GM23338 (cell line): ENCODE data around the gene RAP2A. TPM values are rescaled to one million over a fixed set of nuclear protein-coding genes. Genes with fewer than 3 reads are reported as not detected.

Experiments used
- ATAC-seq: fragments of 200-7000 bp; cut with Tn5 transposase; 3 replicates; pipeline ENCODE4 v1.9.1; 2020
- DNase-seq: peaks from one replicate; pipeline ENCODE4 v3.0.0-alpha.2; 2015; ENCODE audit warnings: low spot score
- H2AFZ ChIP-seq: fragments of 200-600 bp; sonication (generic); 2 replicates; pipeline ENCODE4 v1.8.0; 2016; ENCODE audit warnings: antibody characterized with exemption, mild to moderate bottlenecking, moderate library complexity
- H3F3A ChIP-seq: fragments of 200-600 bp; sonication (generic); replicated peaks from 2 replicates; pipeline ENCODE4 v1.8.0; 2017; ENCODE audit warnings: antibody characterized with exemption, mixed run types, low read depth
- H3K27ac ChIP-seq: fragments of 200-600 bp; sonication (generic); 2 replicates; pipeline ENCODE4 v1.6.1; 2016; ENCODE audit warnings: low read depth
- H3K27me3 ChIP-seq: fragments of 200-600 bp; sonication (generic); 2 replicates; pipeline ENCODE4 v1.8.0; 2016; ENCODE audit warnings: mild to moderate bottlenecking, mixed run types, moderate library complexity; ENCODE audit not compliant: insufficient read depth
- H3K36me3 ChIP-seq: fragments of 200-600 bp; sonication (generic); 2 replicates; pipeline ENCODE4 v1.8.0; 2016; ENCODE audit warnings: mild to moderate bottlenecking; ENCODE audit not compliant: insufficient read depth
- H3K4me1 ChIP-seq: fragments of 200-600 bp; sonication (generic); 2 replicates; pipeline ENCODE4 v1.8.0; 2016; ENCODE audit warnings: mild to moderate bottlenecking, moderate library complexity; ENCODE audit not compliant: insufficient read depth
- H3K4me2 ChIP-seq: fragments of 200-600 bp; sonication (generic); 2 replicates; pipeline ENCODE4 v1.7.1; 2017; ENCODE audit warnings: mixed run types
- H3K4me3 ChIP-seq: fragments of 200-600 bp; sonication (generic); 2 replicates; pipeline ENCODE4 v1.6.1; 2016; ENCODE audit warnings: mixed run types
- H3K79me2 ChIP-seq: fragments of 200-600 bp; sonication (generic); replicated peaks from 2 replicates; pipeline ENCODE4 v1.8.0; 2017; ENCODE audit warnings: mild to moderate bottlenecking; ENCODE audit not compliant: insufficient read depth
- H3K9me2 ChIP-seq: fragments of 200-600 bp; sonication (generic); 2 replicates; pipeline ENCODE4 v1.8.0; 2017; ENCODE audit not compliant: insufficient read depth
- H4K20me1 ChIP-seq: fragments of 200-600 bp; sonication (generic); replicated peaks from 2 replicates; pipeline ENCODE4 v1.8.0; 2017; ENCODE audit warnings: mild to moderate bottlenecking; ENCODE audit not compliant: insufficient read depth
- H3K27ac Mint-ChIP-seq: 2 replicates; pipeline ENCODE4 v1.8.0; 2020; ENCODE audit warnings: inconsistent platforms, mild to moderate bottlenecking, moderate library complexity, mixed read lengths
- H3K27me3 Mint-ChIP-seq: 3 replicates; pipeline ENCODE4 v1.8.0; 2022; ENCODE audit warnings: low read depth, mild to moderate bottlenecking, moderate library complexity, mixed read lengths, inconsistent platforms; ENCODE audit not compliant: insufficient read depth, poor library complexity
- H3K36me3 Mint-ChIP-seq: 3 replicates; pipeline ENCODE4 v1.8.0; 2021; ENCODE audit warnings: low read depth, mild to moderate bottlenecking, inconsistent platforms, moderate library complexity, mixed read lengths
- H3K4me1 Mint-ChIP-seq: 3 replicates; pipeline ENCODE4 v1.8.0; 2020; ENCODE audit warnings: mild to moderate bottlenecking, inconsistent platforms, mixed read lengths
- H3K4me3 Mint-ChIP-seq: 3 replicates; pipeline ENCODE4 v1.8.0; 2021; ENCODE audit warnings: moderate library complexity, mild to moderate bottlenecking, inconsistent platforms, mixed read lengths
- H3K9me3 Mint-ChIP-seq: 3 replicates; pipeline ENCODE4 v1.8.0; 2020; ENCODE audit warnings: moderate library complexity, mild to moderate bottlenecking, inconsistent platforms, mixed read lengths
- CREB1 ChIP-seq: fragments of 250-450 bp; sonication (Bioruptor Pico); IDR thresholded peaks from 2 replicates; pipeline ENCODE4 v1.5.0; 2020; ENCODE audit warnings: low read depth, mild to moderate bottlenecking, moderate library complexity
- EZH2 ChIP-seq: fragments of 200-600 bp; sonication (generic); IDR thresholded peaks from one replicate; pipeline ENCODE4 v1.8.0; 2017; ENCODE audit warnings: antibody characterized with exemption, mild to moderate bottlenecking, low read depth; ENCODE audit not compliant: unreplicated experiment
- EZH2phosphoT487 ChIP-seq: fragments of 200-600 bp; sonication (generic); IDR thresholded peaks from one replicate; pipeline ENCODE4 v1.8.1; 2018; ENCODE audit warnings: antibody characterized with exemption; ENCODE audit not compliant: unreplicated experiment
- JUNB ChIP-seq: IDR thresholded peaks from one replicate; pipeline ENCODE4 v1.6.1; 2016; ENCODE audit warnings: antibody characterized with exemption; ENCODE audit not compliant: unreplicated experiment
- NANOG ChIP-seq: IDR thresholded peaks from 2 replicates; pipeline ENCODE4 v1.6.1; 2016; ENCODE audit warnings: antibody characterized with exemption, borderline replicate concordance
- POLR2AphosphoS5 ChIP-seq: IDR thresholded peaks from 2 replicates; pipeline ENCODE4 v1.6.1; 2016; ENCODE audit warnings: antibody characterized with exemption, low read depth
- STAT1 ChIP-seq: IDR thresholded peaks from one replicate; pipeline ENCODE4 v1.6.1; 2016; ENCODE audit warnings: antibody characterized with exemption; ENCODE audit not compliant: unreplicated experiment
- ZNF114 ChIP-seq: fragments of 250-450 bp; sonication (Bioruptor Pico); IDR thresholded peaks from 2 replicates; pipeline ENCODE4 v1.5.0; 2020; ENCODE audit warnings: mild to moderate bottlenecking, moderate library complexity
- ZNF331 ChIP-seq: fragments of 250-450 bp; sonication (Bioruptor Pico); IDR thresholded peaks from 2 replicates; pipeline ENCODE4 v1.5.0; 2020; ENCODE audit warnings: low read depth, mild to moderate bottlenecking, moderate library complexity
- polyA plus RNA-seq: library from polyadenylated mRNA; unstranded; fragments of >200 nt; fragmentation: Nextera tagmentation; extraction: Ambion mirVana; gene quantifications from 2 replicates; pipeline ENCODE4 v1.2.1, GENCODE V29; 2016
- total RNA-seq: library from RNA; depleted of rRNA; stranded (reverse); fragments of >200 nt; shearing (Covaris generic); gene quantifications from 2 replicates; pipeline ENCODE4 v1.2.3, GENCODE V29; 2014
- TF ChIP-seq, protein P1 (sequence below): IDR thresholded peaks from 2 replicates; pipeline ENCODE4 v1.6.1; 2016; ENCODE audit warnings: antibody characterized with exemption
- TF ChIP-seq, protein P2 (sequence below): fragments of 250-450 bp; sonication (Bioruptor Pico); IDR thresholded peaks from 2 replicates; pipeline ENCODE4 v1.5.0; 2020; ENCODE audit warnings: mild to moderate bottlenecking, moderate library complexity
- TF ChIP-seq, protein P3 (sequence below), 2 experiments: fragments of 200-600 bp in 1 of 2; sonication (generic) in 1 of 2; conservative IDR thresholded peaks; 2 replicates each; pipeline versions ENCODE4 v1.5.1 to v1.6.1; 2016 to 2017; ENCODE audit warnings: antibody characterized with exemption in 2 of 2, low read depth in 2 of 2, mild to moderate bottlenecking in 2 of 2, moderate library complexity in 1 of 2
- TF ChIP-seq, protein P4 (sequence below): IDR thresholded peaks from one replicate; pipeline ENCODE4 v1.6.1; 2018; ENCODE audit warnings: antibody characterized with exemption; ENCODE audit not compliant: unreplicated experiment

Gene RAP2A
- total and polyA plus RNA-seq, 2 experiments from 2014 or later, result 10.4 to 35.3 TPM

DNA sequence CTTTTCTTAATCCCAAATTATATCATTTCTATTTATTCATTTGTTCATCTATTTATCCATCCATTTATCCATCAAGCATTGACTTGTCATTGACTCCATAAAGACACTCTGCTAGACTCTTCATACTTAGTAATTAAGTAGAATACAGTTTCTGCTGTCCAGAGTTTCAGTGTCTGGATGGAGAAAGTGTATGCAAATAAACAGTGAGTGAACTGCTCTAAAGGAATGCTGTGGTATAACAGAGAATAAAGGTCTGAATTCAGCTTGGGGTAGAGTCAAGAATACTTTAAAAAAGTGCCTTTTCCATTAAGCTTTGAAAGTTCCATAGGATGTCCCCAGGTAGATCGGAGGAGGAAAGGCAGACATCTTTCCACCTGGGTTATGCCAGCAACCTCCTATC is 51.4 kb downstream of the RAP2A start:
- no peak overlapping the region for H2AFZ ChIP-seq
- TF ChIP-seq JUNB, result no peak
- no peak for TF ChIP-seq POLR2AphosphoS5
- TF ChIP-seq ZNF114 (CRISPR knock-in tag), result no peak
- no peak for TF ChIP-seq EZH2
- TF ChIP-seq STAT1, result no peak
- no peak for TF ChIP-seq EZH2phosphoT487
- TF ChIP-seq ZNF331, result no peak
- no peak for TF ChIP-seq NANOG
- TF ChIP-seq, protein P1, sequence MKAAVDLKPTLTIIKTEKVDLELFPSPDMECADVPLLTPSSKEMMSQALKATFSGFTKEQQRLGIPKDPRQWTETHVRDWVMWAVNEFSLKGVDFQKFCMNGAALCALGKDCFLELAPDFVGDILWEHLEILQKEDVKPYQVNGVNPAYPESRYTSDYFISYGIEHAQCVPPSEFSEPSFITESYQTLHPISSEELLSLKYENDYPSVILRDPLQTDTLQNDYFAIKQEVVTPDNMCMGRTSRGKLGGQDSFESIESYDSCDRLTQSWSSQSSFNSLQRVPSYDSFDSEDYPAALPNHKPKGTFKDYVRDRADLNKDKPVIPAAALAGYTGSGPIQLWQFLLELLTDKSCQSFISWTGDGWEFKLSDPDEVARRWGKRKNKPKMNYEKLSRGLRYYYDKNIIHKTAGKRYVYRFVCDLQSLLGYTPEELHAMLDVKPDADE, result no peak
- TF ChIP-seq CREB1 (CRISPR knock-in tag), result no peak
- TF ChIP-seq, protein P2, sequence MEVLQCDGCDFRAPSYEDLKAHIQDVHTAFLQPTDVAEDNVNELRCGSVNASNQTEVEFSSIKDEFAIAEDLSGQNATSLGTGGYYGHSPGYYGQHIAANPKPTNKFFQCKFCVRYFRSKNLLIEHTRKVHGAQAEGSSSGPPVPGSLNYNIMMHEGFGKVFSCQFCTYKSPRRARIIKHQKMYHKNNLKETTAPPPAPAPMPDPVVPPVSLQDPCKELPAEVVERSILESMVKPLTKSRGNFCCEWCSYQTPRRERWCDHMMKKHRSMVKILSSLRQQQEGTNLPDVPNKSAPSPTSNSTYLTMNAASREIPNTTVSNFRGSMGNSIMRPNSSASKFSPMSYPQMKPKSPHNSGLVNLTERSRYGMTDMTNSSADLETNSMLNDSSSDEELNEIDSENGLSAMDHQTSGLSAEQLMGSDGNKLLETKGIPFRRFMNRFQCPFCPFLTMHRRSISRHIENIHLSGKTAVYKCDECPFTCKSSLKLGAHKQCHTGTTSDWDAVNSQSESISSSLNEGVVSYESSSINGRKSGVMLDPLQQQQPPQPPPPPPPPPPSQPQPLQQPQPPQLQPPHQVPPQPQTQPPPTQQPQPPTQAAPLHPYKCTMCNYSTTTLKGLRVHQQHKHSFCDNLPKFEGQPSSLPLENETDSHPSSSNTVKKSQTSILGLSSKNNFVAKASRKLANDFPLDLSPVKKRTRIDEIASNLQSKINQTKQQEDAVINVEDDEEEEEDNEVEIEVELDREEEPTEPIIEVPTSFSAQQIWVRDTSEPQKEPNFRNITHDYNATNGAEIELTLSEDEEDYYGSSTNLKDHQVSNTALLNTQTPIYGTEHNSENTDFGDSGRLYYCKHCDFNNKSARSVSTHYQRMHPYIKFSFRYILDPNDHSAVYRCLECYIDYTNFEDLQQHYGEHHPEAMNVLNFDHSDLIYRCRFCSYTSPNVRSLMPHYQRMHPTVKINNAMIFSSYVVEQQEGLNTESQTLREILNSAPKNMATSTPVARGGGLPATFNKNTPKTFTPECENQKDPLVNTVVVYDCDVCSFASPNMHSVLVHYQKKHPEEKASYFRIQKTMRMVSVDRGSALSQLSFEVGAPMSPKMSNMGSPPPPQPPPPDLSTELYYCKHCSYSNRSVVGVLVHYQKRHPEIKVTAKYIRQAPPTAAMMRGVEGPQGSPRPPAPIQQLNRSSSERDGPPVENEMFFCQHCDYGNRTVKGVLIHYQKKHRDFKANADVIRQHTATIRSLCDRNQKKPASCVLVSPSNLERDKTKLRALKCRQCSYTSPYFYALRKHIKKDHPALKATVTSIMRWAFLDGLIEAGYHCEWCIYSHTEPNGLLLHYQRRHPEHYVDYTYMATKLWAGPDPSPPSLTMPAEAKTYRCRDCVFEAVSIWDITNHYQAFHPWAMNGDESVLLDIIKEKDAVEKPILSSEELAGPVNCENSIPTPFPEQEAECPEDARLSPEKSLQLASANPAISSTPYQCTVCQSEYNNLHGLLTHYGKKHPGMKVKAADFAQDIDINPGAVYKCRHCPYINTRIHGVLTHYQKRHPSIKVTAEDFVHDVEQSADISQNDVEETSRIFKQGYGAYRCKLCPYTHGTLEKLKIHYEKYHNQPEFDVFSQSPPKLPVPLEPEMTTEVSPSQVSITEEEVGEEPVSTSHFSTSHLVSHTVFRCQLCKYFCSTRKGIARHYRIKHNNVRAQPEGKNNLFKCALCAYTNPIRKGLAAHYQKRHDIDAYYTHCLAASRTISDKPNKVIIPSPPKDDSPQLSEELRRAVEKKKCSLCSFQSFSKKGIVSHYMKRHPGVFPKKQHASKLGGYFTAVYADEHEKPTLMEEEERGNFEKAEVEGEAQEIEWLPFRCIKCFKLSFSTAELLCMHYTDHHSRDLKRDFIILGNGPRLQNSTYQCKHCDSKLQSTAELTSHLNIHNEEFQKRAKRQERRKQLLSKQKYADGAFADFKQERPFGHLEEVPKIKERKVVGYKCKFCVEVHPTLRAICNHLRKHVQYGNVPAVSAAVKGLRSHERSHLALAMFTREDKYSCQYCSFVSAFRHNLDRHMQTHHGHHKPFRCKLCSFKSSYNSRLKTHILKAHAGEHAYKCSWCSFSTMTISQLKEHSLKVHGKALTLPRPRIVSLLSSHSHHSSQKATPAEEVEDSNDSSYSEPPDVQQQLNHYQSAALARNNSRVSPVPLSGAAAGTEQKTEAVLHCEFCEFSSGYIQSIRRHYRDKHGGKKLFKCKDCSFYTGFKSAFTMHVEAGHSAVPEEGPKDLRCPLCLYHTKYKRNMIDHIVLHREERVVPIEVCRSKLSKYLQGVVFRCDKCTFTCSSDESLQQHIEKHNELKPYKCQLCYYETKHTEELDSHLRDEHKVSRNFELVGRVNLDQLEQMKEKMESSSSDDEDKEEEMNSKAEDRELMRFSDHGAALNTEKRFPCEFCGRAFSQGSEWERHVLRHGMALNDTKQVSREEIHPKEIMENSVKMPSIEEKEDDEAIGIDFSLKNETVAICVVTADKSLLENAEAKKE (CRISPR knock-in tag), result no peak
- TF ChIP-seq, protein P3, sequence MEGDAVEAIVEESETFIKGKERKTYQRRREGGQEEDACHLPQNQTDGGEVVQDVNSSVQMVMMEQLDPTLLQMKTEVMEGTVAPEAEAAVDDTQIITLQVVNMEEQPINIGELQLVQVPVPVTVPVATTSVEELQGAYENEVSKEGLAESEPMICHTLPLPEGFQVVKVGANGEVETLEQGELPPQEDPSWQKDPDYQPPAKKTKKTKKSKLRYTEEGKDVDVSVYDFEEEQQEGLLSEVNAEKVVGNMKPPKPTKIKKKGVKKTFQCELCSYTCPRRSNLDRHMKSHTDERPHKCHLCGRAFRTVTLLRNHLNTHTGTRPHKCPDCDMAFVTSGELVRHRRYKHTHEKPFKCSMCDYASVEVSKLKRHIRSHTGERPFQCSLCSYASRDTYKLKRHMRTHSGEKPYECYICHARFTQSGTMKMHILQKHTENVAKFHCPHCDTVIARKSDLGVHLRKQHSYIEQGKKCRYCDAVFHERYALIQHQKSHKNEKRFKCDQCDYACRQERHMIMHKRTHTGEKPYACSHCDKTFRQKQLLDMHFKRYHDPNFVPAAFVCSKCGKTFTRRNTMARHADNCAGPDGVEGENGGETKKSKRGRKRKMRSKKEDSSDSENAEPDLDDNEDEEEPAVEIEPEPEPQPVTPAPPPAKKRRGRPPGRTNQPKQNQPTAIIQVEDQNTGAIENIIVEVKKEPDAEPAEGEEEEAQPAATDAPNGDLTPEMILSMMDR (conservative IDR thresholded peaks at IDR 0.05; ENCODE audit: low read depth in 2 of 2), result no peak
- TF ChIP-seq, protein P4, sequence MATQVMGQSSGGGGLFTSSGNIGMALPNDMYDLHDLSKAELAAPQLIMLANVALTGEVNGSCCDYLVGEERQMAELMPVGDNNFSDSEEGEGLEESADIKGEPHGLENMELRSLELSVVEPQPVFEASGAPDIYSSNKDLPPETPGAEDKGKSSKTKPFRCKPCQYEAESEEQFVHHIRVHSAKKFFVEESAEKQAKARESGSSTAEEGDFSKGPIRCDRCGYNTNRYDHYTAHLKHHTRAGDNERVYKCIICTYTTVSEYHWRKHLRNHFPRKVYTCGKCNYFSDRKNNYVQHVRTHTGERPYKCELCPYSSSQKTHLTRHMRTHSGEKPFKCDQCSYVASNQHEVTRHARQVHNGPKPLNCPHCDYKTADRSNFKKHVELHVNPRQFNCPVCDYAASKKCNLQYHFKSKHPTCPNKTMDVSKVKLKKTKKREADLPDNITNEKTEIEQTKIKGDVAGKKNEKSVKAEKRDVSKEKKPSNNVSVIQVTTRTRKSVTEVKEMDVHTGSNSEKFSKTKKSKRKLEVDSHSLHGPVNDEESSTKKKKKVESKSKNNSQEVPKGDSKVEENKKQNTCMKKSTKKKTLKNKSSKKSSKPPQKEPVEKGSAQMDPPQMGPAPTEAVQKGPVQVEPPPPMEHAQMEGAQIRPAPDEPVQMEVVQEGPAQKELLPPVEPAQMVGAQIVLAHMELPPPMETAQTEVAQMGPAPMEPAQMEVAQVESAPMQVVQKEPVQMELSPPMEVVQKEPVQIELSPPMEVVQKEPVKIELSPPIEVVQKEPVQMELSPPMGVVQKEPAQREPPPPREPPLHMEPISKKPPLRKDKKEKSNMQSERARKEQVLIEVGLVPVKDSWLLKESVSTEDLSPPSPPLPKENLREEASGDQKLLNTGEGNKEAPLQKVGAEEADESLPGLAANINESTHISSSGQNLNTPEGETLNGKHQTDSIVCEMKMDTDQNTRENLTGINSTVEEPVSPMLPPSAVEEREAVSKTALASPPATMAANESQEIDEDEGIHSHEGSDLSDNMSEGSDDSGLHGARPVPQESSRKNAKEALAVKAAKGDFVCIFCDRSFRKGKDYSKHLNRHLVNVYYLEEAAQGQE, result no peak
- no peak for ATAC-seq

More for the DNA sequence above, 51.4 kb downstream of the RAP2A start:
- Histone ChIP-seq H3F3A (no peaks in the 10 kb centered on the region), H3K4me2 (no peak overlapping the region), H3K4me1 (no peaks in the 10 kb centered on the region), H3K27ac (no peak overlapping the region), H4K20me1 (no peaks in the 10 kb centered on the region), H3K79me2 (no peaks in the 10 kb centered on the region), H3K27me3 (no peaks in the 10 kb centered on the region), H3K9me2 (no peaks in the 10 kb centered on the region), H3K36me3 (no peaks in the 10 kb centered on the region), H3K4me3 (no peak overlapping the region)
- H3K36me3 Mint-ChIP-seq, result no peaks in the 10 kb centered on the region
- H3K9me3 Mint-ChIP-seq, result no peaks in the 10 kb centered on the region; the same call in 2 of the 3 replicates
- H3K4me3 Mint-ChIP-seq, result no peak overlapping the region
- DNase-seq, result no peak
- H3K4me1 Mint-ChIP-seq, result no peaks in the 10 kb centered on the region
- H3K27ac Mint-ChIP-seq, result no peak overlapping the region
- H3K27me3 Mint-ChIP-seq, result peaks cover 2% of the 10 kb centered on the region
